HepG2 (cell line): ENCODE data around the gene PODN. TPM values are rescaled to one million over a fixed set of nuclear protein-coding genes. Genes with fewer than 3 reads are reported as not detected.
A peak's percentile ranks its signal among the peaks of the same experiment; 100 is the strongest.

Source experiments
- ATF1 ChIP-seq: IDR thresholded peaks from 2 replicates; pipeline ENCODE4 v1.6.1; 2016; ENCODE audit warnings: mild to moderate bottlenecking, control low read depth
- CREM ChIP-seq, 2 experiments: sonication (generic) in 1 of 2; formaldehyde crosslinking in 1 of 2; IDR thresholded peaks; 2 replicates each; pipeline versions ENCODE4 v1.4.0 to v1.6.1; 2016 to 2020; ENCODE audit warnings: antibody characterized with exemption in 1 of 2, mild to moderate bottlenecking in 1 of 2, missing genetic modification reagents in 1 of 2
- FOXK1 ChIP-seq: sonication (generic); formaldehyde crosslinking; IDR thresholded peaks from 2 replicates; pipeline ENCODE4 v1.4.0; 2020; ENCODE audit warnings: low read depth, missing genetic modification reagents, borderline replicate concordance
- MTF2 ChIP-seq: sonication (generic); formaldehyde crosslinking; IDR thresholded peaks from 2 replicates; pipeline ENCODE4 v1.5.0; 2020; ENCODE audit warnings: missing genetic modification reagents, borderline replicate concordance
- PAF1 ChIP-seq: IDR thresholded peaks from 2 replicates; pipeline ENCODE4 v1.6.1; 2016; ENCODE audit warnings: missing genetic modification reagents, missing compliant biosample characterization
- PCBP2 ChIP-seq: fragments of 200-400 bp; formaldehyde crosslinking; optimal IDR thresholded peaks from 2 replicates; pipeline ENCODE3; 2018; ENCODE audit warnings: low read length, low read depth; ENCODE audit not compliant: poor library complexity, severe bottlenecking
- SMAD3 ChIP-seq: sonication (generic); formaldehyde crosslinking; IDR thresholded peaks from 2 replicates; pipeline ENCODE4 v1.4.0; 2020; ENCODE audit warnings: missing genetic modification reagents
- SNRNP70 ChIP-seq: fragments of 200-400 bp; formaldehyde crosslinking; IDR thresholded peaks from 2 replicates; pipeline ENCODE4 v1.6.1; 2017; ENCODE audit warnings: mild to moderate bottlenecking, low read depth, low read length, moderate library complexity
- THAP11 ChIP-seq: IDR thresholded peaks from 2 replicates; pipeline ENCODE4 v1.6.1; 2016; ENCODE audit warnings: missing biosample characterization, missing genetic modification reagents
- YEATS2 ChIP-seq: sonication (generic); formaldehyde crosslinking; IDR thresholded peaks from 2 replicates; pipeline ENCODE4 v1.4.0; 2020; ENCODE audit warnings: missing genetic modification reagents, borderline replicate concordance
- ZBTB38 ChIP-seq: sonication (generic); formaldehyde crosslinking; IDR thresholded peaks from 2 replicates; pipeline ENCODE4 v1.5.1; 2020; ENCODE audit warnings: mild to moderate bottlenecking, missing genetic modification reagents
- ZFP36L1 ChIP-seq: sonication (generic); formaldehyde crosslinking; IDR thresholded peaks from 2 replicates; pipeline ENCODE4 v1.8.0; 2022; ENCODE audit warnings: mild to moderate bottlenecking, missing genetic modification reagents, moderate library complexity
- ZNF3 ChIP-seq: IDR thresholded peaks from 2 replicates; pipeline ENCODE4 v1.7.0; 2017; ENCODE audit warnings: inconsistent platforms
- ZNF354B ChIP-seq: sonication (generic); formaldehyde crosslinking; IDR thresholded peaks from 2 replicates; pipeline ENCODE4 v1.8.0; 2022; ENCODE audit warnings: mild to moderate bottlenecking, missing genetic modification reagents
- ZNF383 ChIP-seq: sonication (generic); formaldehyde crosslinking; IDR thresholded peaks from 2 replicates; pipeline ENCODE4 v1.4.0; 2020; ENCODE audit warnings: missing genetic modification reagents, mild to moderate bottlenecking, borderline replicate concordance
- ZNF510 ChIP-seq: sonication (generic); formaldehyde crosslinking; IDR thresholded peaks from 2 replicates; pipeline ENCODE4 v1.4.0; 2020; ENCODE audit warnings: low read depth, mild to moderate bottlenecking, missing genetic modification reagents
- ZNF572 ChIP-seq: sonication (generic); formaldehyde crosslinking; IDR thresholded peaks from 2 replicates; pipeline ENCODE4 v1.5.1; 2020; ENCODE audit warnings: mild to moderate bottlenecking, missing genetic modification reagents
- ZNF670 ChIP-seq: sonication (generic); formaldehyde crosslinking; IDR thresholded peaks from 2 replicates; pipeline ENCODE4 v1.8.0; 2022; ENCODE audit warnings: mild to moderate bottlenecking, missing genetic modification reagents, borderline replicate concordance
- ZNF672 ChIP-seq: sonication (generic); formaldehyde crosslinking; IDR thresholded peaks from 2 replicates; pipeline ENCODE4 v1.8.1; 2022; ENCODE audit warnings: missing genetic modification reagents
- ZSCAN20 ChIP-seq: sonication (generic); formaldehyde crosslinking; IDR thresholded peaks from 2 replicates; pipeline ENCODE4 v1.4.0; 2020; ENCODE audit warnings: missing genetic modification reagents, mild to moderate bottlenecking, borderline replicate concordance
- polyA plus RNA-seq, 8 experiments: library from polyadenylated mRNA; depleted of rRNA in 3 of 8; stranded (reverse) in 7 of 8; unstranded in 1 of 8; fragments of >200 nt; fragmentation: Illumina TruSeq in 4 of 8; extraction: Trizol in 4 of 8; gene quantifications; 2 replicates each; pipeline versions ENCODE4 v1.2.1 to v1.2.3, GENCODE V29; 2011 to 2016; ENCODE audit warnings: low read depth in 4 of 8, missing spikeins in 1 of 8, mixed read lengths in 1 of 8; ENCODE audit not compliant: insufficient read depth in 1 of 8
- total RNA-seq, 5 experiments: library from RNA; depleted of rRNA; stranded (reverse); fragments of >200 nt; fragmentation: Illumina TruSeq; extraction: Trizol; gene quantifications; 2 replicates each; pipeline ENCODE4 v1.2.3, GENCODE V29; 2016; ENCODE audit warnings: low read depth in 1 of 5
- TF ChIP-seq, protein P1 (sequence below): sonication (generic); formaldehyde crosslinking; IDR thresholded peaks from 2 replicates; pipeline ENCODE4 v1.4.0; 2020; ENCODE audit warnings: missing genetic modification reagents
- TF ChIP-seq, protein P2 (sequence below): sonication (generic); formaldehyde crosslinking; IDR thresholded peaks from 2 replicates; pipeline ENCODE4 v1.4.0; 2020; ENCODE audit warnings: missing genetic modification reagents, borderline replicate concordance
- TF ChIP-seq, protein P3 (sequence below): IDR thresholded peaks from 2 replicates; pipeline ENCODE4 v1.6.1; 2016; ENCODE audit warnings: low read depth, control low read depth

PODN gene
- total and polyA plus RNA-seq, 2 of the 13 experiments (the other 11 are each of a cell fraction or from before 2014, with no cell fraction given) = 0.13 TPM; not detected in 1

DNA sequence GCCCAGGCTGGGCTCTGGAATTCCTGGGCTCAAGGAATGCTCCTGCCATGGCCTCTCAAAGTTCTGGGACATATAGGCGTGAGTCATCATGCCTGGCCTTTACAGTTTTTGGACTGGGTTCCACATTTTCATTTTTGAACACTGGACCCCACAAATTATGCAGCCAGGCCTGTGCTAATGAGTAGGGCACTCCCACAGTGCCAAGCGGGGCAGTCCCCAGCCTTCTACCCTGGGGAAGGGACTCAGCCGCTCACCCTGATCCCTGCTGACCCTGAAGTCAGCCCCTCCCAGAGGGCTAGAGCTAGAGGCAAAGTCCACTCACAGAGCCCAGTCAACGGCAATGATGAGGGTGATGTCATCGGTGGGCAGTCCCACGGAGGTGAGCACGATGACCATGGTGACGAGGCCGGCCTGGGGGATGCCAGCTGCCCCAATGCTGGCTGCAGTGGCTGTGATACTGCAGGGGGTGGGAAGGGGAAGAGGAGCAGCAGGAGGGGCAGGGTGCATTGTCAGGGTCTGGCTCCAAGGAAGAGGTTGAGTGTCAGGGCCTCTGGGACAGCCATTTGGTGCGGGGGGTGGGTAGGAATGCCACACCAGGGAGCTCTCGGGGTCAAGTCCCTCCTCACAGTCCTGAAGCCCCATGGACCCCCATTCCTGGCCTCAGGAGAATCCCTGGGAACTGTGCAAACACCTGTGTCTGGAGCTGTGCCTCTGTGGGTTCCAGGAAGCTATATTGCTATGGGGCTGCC, 27.6 kb downstream of the PODN start (continued):
- TF ChIP-seq, protein P1, sequence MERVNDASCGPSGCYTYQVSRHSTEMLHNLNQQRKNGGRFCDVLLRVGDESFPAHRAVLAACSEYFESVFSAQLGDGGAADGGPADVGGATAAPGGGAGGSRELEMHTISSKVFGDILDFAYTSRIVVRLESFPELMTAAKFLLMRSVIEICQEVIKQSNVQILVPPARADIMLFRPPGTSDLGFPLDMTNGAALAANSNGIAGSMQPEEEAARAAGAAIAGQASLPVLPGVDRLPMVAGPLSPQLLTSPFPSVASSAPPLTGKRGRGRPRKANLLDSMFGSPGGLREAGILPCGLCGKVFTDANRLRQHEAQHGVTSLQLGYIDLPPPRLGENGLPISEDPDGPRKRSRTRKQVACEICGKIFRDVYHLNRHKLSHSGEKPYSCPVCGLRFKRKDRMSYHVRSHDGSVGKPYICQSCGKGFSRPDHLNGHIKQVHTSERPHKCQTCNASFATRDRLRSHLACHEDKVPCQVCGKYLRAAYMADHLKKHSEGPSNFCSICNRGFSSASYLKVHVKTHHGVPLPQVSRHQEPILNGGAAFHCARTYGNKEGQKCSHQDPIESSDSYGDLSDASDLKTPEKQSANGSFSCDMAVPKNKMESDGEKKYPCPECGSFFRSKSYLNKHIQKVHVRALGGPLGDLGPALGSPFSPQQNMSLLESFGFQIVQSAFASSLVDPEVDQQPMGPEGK (CRISPR knock-in tag) = peak; percentile 86
- no peak for TF ChIP-seq ZNF572
- no peak for TF ChIP-seq MTF2 (CRISPR knock-in tag)
- 0 out of 2 replicates have a peak, but pooled peaks have one; percentile 49 for TF ChIP-seq SMAD3 (CRISPR knock-in tag)
- TF ChIP-seq THAP11 = peak; percentile 59
- TF ChIP-seq, protein P2, sequence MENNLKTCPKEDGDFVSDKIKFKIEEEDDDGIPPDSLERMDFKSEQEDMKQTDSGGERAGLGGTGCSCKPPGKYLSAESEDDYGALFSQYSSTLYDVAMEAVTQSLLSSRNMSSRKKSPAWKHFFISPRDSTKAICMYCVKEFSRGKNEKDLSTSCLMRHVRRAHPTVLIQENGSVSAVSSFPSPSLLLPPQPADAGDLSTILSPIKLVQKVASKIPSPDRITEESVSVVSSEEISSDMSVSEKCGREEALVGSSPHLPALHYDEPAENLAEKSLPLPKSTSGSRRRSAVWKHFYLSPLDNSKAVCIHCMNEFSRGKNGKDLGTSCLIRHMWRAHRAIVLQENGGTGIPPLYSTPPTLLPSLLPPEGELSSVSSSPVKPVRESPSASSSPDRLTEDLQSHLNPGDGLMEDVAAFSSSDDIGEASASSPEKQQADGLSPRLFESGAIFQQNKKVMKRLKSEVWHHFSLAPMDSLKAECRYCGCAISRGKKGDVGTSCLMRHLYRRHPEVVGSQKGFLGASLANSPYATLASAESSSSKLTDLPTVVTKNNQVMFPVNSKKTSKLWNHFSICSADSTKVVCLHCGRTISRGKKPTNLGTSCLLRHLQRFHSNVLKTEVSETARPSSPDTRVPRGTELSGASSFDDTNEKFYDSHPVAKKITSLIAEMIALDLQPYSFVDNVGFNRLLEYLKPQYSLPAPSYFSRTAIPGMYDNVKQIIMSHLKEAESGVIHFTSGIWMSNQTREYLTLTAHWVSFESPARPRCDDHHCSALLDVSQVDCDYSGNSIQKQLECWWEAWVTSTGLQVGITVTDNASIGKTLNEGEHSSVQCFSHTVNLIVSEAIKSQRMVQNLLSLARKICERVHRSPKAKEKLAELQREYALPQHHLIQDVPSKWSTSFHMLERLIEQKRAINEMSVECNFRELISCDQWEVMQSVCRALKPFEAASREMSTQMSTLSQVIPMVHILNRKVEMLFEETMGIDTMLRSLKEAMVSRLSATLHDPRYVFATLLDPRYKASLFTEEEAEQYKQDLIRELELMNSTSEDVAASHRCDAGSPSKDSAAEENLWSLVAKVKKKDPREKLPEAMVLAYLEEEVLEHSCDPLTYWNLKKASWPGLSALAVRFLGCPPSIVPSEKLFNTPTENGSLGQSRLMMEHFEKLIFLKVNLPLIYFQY (CRISPR knock-in tag) = peak; percentile 73; the same call in 1 of the 2 replicates
- TF ChIP-seq ATF1 (CRISPR knock-in tag) = no peak; the same call in 1 of the 2 replicates
- TF ChIP-seq ZNF672 = peak; percentile 99
- TF ChIP-seq ZFP36L1 (CRISPR knock-in tag) = no peak
- TF ChIP-seq, protein P3, sequence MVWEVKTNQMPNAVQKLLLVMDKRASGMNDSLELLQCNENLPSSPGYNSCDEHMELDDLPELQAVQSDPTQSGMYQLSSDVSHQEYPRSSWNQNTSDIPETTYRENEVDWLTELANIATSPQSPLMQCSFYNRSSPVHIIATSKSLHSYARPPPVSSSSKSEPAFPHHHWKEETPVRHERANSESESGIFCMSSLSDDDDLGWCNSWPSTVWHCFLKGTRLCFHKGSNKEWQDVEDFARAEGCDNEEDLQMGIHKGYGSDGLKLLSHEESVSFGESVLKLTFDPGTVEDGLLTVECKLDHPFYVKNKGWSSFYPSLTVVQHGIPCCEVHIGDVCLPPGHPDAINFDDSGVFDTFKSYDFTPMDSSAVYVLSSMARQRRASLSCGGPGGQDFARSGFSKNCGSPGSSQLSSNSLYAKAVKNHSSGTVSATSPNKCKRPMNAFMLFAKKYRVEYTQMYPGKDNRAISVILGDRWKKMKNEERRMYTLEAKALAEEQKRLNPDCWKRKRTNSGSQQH (CRISPR knock-in tag) = 0 out of 2 replicates have a peak, but pooled peaks have one; percentile 63
- 0 out of 2 replicates have a peak, but pooled peaks have one; percentile 70 for TF ChIP-seq ZNF670 (CRISPR knock-in tag)
- peak; percentile 31; the same call in 1 of the 2 replicates for TF ChIP-seq ZBTB38 (CRISPR knock-in tag)
- TF ChIP-seq ZNF3 (CRISPR knock-in tag) = no peak
- TF ChIP-seq PAF1 (CRISPR knock-in tag) = no peak
- no peak for TF ChIP-seq ZNF383
- TF ChIP-seq ZNF510 (CRISPR knock-in tag) = no peak
- no peak for TF ChIP-seq ZNF354B
- no peak for TF ChIP-seq SNRNP70
- peak; percentile 68; the same call in 1 of the 2 replicates for TF ChIP-seq CREM (IDR thresholded peaks at IDR 0.05)
- no peak for TF ChIP-seq CREM (CRISPR knock-in tag; IDR thresholded peaks at IDR 0.05)
- TF ChIP-seq ZSCAN20 (CRISPR knock-in tag) = no peak
- TF ChIP-seq YEATS2 (CRISPR knock-in tag) = peak; percentile 15; the same call in 1 of the 2 replicates
- TF ChIP-seq FOXK1 = no peak; the same call in 1 of the 2 replicates
- no peak for TF ChIP-seq PCBP2
